ENCODE measurements around the gene P2RX3.

DNA sequence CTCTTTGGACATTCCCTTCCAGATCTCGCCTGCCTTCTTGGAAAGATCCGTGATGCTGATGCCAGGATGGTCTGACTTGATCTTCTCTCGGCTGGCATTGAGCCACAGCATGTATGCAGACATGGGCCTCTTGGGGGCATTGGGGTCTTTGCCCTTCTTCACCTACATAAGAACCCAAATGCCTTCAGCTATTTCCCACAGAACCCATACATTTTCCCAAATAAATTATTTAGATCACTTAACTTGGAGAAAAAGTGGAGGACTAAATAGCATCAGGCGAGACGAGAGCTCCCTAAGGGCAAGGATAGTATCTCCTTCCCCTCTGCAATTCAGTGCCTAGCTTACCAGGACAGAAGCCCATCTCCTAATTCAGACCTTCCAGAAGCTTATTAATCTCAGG is 10.4 kb upstream of the P2RX3 start:
- TF ChIP-seq, protein P1, sequence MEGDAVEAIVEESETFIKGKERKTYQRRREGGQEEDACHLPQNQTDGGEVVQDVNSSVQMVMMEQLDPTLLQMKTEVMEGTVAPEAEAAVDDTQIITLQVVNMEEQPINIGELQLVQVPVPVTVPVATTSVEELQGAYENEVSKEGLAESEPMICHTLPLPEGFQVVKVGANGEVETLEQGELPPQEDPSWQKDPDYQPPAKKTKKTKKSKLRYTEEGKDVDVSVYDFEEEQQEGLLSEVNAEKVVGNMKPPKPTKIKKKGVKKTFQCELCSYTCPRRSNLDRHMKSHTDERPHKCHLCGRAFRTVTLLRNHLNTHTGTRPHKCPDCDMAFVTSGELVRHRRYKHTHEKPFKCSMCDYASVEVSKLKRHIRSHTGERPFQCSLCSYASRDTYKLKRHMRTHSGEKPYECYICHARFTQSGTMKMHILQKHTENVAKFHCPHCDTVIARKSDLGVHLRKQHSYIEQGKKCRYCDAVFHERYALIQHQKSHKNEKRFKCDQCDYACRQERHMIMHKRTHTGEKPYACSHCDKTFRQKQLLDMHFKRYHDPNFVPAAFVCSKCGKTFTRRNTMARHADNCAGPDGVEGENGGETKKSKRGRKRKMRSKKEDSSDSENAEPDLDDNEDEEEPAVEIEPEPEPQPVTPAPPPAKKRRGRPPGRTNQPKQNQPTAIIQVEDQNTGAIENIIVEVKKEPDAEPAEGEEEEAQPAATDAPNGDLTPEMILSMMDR (IDR thresholded peaks at IDR 0.05), result no peak
- no peak for TF ChIP-seq EP300 (IDR thresholded peaks at IDR 0.05)
